Activated naive CD4-positive, alpha-beta T cell treated with anti-CD3 and anti-CD28 coated beads, Interleukin-2, amount 50 U/mL, for 24 hours (primary cell): ENCODE results near the gene MEGF11.

Experiments used
- H3K27ac Mint-ChIP-seq: one replicate; pipeline ENCODE4 v1.8.0; 2021; ENCODE audit warnings: mild to moderate bottlenecking, mixed read lengths
- H3K27me3 Mint-ChIP-seq: one replicate; pipeline ENCODE4 v1.8.0; 2021; ENCODE audit warnings: mixed read lengths
- H3K36me3 Mint-ChIP-seq: one replicate; pipeline ENCODE4 v1.8.0; 2021; ENCODE audit warnings: mixed read lengths
- H3K4me1 Mint-ChIP-seq: one replicate; pipeline ENCODE4 v1.8.0; 2021; ENCODE audit warnings: mixed read lengths
- H3K4me3 Mint-ChIP-seq: one replicate; pipeline ENCODE4 v1.8.0; 2021; ENCODE audit warnings: mild to moderate bottlenecking, mixed read lengths
- H3K9me3 Mint-ChIP-seq: one replicate; pipeline ENCODE4 v1.8.0; 2021; ENCODE audit warnings: mixed read lengths

Gene MEGF11

GRCh38 chr15:66220601-66221000 is 32.9 kb downstream of the MEGF11 start:
- H3K9me3 Mint-ChIP-seq, result no peaks in the 10 kb centered on the region
- no peaks in the 10 kb centered on the region for H3K4me1 Mint-ChIP-seq
- no peaks in the 10 kb centered on the region for H3K36me3 Mint-ChIP-seq
- no peak overlapping the region for H3K4me3 Mint-ChIP-seq
- H3K27ac Mint-ChIP-seq, result no peak overlapping the region
- H3K27me3 Mint-ChIP-seq, result peaks cover 3% of the 10 kb centered on the region

GRCh38 chr15:66219339-66219738 is 34.2 kb downstream of the MEGF11 start:
- Mint-ChIP-seq H3K36me3 (no peaks in the 10 kb centered on the region), H3K4me1 (no peaks in the 10 kb centered on the region), H3K27me3 (peaks cover 3% of the 10 kb centered on the region), H3K27ac (no peak overlapping the region), H3K4me3 (no peak overlapping the region), H3K9me3 (no peaks in the 10 kb centered on the region)

- H3K27ac Mint-ChIP-seq, result no peak overlapping the region
- no peaks in the 10 kb centered on the region for H3K36me3 Mint-ChIP-seq
- peaks cover 3% of the 10 kb centered on the region for H3K27me3 Mint-ChIP-seq
- H3K4me3 Mint-ChIP-seq, result no peak overlapping the region
- H3K9me3 Mint-ChIP-seq, result no peaks in the 10 kb centered on the region
- no peaks in the 10 kb centered on the region for H3K4me1 Mint-ChIP-seq
These were observed 36.7 kb downstream of the MEGF11 start for GRCh38 chr15:66216806-66217205.

- no peaks in the 10 kb centered on the region for H3K4me1 Mint-ChIP-seq
- H3K27ac Mint-ChIP-seq, result no peak overlapping the region
These were observed 37.7 kb downstream of the MEGF11 start for GRCh38 chr15:66215811-66216210.

GRCh38 chr15:66214246-66214645 is 39.3 kb downstream of the MEGF11 start:
- Mint-ChIP-seq H3K4me1 (no peaks in the 10 kb centered on the region), H3K36me3 (no peaks in the 10 kb centered on the region)

More at GRCh38 chr15:66215811-66216210, 37.7 kb downstream of the MEGF11 start:
- Mint-ChIP-seq H3K9me3 (no peaks in the 10 kb centered on the region), H3K4me3 (no peak overlapping the region), H3K36me3 (no peaks in the 10 kb centered on the region), H3K27me3 (no peaks in the 10 kb centered on the region)

GRCh38 chr15:66212563-66212921 is 41.0 kb downstream of the MEGF11 start:
- Mint-ChIP-seq H3K4me1 (no peaks in the 10 kb centered on the region), H3K9me3 (no peaks in the 10 kb centered on the region), H3K27me3 (no peaks in the 10 kb centered on the region), H3K36me3 (no peaks in the 10 kb centered on the region), H3K4me3 (no peak overlapping the region), H3K27ac (no peak overlapping the region)

More at GRCh38 chr15:66214246-66214645, 39.3 kb downstream of the MEGF11 start:
- H3K4me3 Mint-ChIP-seq, result no peak overlapping the region
- H3K9me3 Mint-ChIP-seq, result no peaks in the 10 kb centered on the region
- no peaks in the 10 kb centered on the region for H3K27me3 Mint-ChIP-seq
- no peak overlapping the region for H3K27ac Mint-ChIP-seq

- H3K4me1 Mint-ChIP-seq, result no peaks in the 10 kb centered on the region
- H3K27me3 Mint-ChIP-seq, result no peaks in the 10 kb centered on the region
- H3K27ac Mint-ChIP-seq, result no peak overlapping the region
- no peaks in the 10 kb centered on the region for H3K9me3 Mint-ChIP-seq
- H3K36me3 Mint-ChIP-seq, result no peaks in the 10 kb centered on the region
- H3K4me3 Mint-ChIP-seq, result no peak overlapping the region
These were observed 41.6 kb downstream of the MEGF11 start for GRCh38 chr15:66211670-66212562.

GRCh38 chr15:66210684-66211083 is 42.9 kb downstream of the MEGF11 start:
- H3K4me1 Mint-ChIP-seq, result no peaks in the 10 kb centered on the region
- H3K27ac Mint-ChIP-seq, result no peak overlapping the region
- no peaks in the 10 kb centered on the region for H3K27me3 Mint-ChIP-seq
- no peak overlapping the region for H3K4me3 Mint-ChIP-seq
- no peaks in the 10 kb centered on the region for H3K9me3 Mint-ChIP-seq
- H3K36me3 Mint-ChIP-seq, result peaks cover 2% of the 10 kb centered on the region

GRCh38 chr15:66198757-66199156 is 54.8 kb downstream of the MEGF11 start:
- no peak overlapping the region for H3K27ac Mint-ChIP-seq
- no peaks in the 10 kb centered on the region for H3K4me1 Mint-ChIP-seq
- no peak overlapping the region for H3K4me3 Mint-ChIP-seq

GRCh38 chr15:66196602-66197001 is 56.9 kb downstream of the MEGF11 start:
- H3K4me1 Mint-ChIP-seq, result no peaks in the 10 kb centered on the region
- H3K36me3 Mint-ChIP-seq, result no peaks in the 10 kb centered on the region
- H3K27ac Mint-ChIP-seq, result no peak overlapping the region
- H3K4me3 Mint-ChIP-seq, result no peak overlapping the region
- H3K9me3 Mint-ChIP-seq, result no peaks in the 10 kb centered on the region
- no peaks in the 10 kb centered on the region for H3K27me3 Mint-ChIP-seq

More at GRCh38 chr15:66198757-66199156, 54.8 kb downstream of the MEGF11 start:
- H3K36me3 Mint-ChIP-seq, result no peaks in the 10 kb centered on the region
- no peaks in the 10 kb centered on the region for H3K9me3 Mint-ChIP-seq
- H3K27me3 Mint-ChIP-seq, result no peaks in the 10 kb centered on the region

- H3K27me3 Mint-ChIP-seq, result no peaks in the 10 kb centered on the region
- no peaks in the 10 kb centered on the region for H3K4me1 Mint-ChIP-seq
- H3K27ac Mint-ChIP-seq, result no peak overlapping the region
- no peak overlapping the region for H3K4me3 Mint-ChIP-seq
- no peaks in the 10 kb centered on the region for H3K9me3 Mint-ChIP-seq
- no peaks in the 10 kb centered on the region for H3K36me3 Mint-ChIP-seq
These were observed 57.8 kb downstream of the MEGF11 start for GRCh38 chr15:66195621-66196230.

GRCh38 chr15:66193066-66193465 is 60.5 kb downstream of the MEGF11 start:
- H3K9me3 Mint-ChIP-seq, result no peaks in the 10 kb centered on the region
- H3K27ac Mint-ChIP-seq, result no peak overlapping the region
- H3K4me1 Mint-ChIP-seq, result no peaks in the 10 kb centered on the region
- H3K36me3 Mint-ChIP-seq, result no peaks in the 10 kb centered on the region
- H3K27me3 Mint-ChIP-seq, result no peaks in the 10 kb centered on the region
- no peak overlapping the region for H3K4me3 Mint-ChIP-seq

GRCh38 chr15:66190746-66191145 is 62.8 kb downstream of the MEGF11 start:
- no peaks in the 10 kb centered on the region for H3K36me3 Mint-ChIP-seq
- H3K9me3 Mint-ChIP-seq, result no peaks in the 10 kb centered on the region
- no peaks in the 10 kb centered on the region for H3K4me1 Mint-ChIP-seq
- no peaks in the 10 kb centered on the region for H3K27me3 Mint-ChIP-seq
- no peak overlapping the region for H3K27ac Mint-ChIP-seq
- no peak overlapping the region for H3K4me3 Mint-ChIP-seq

GRCh38 chr15:66189291-66189690 is 64.3 kb downstream of the MEGF11 start:
- H3K9me3 Mint-ChIP-seq, result no peaks in the 10 kb centered on the region
- no peak overlapping the region for H3K4me3 Mint-ChIP-seq
- H3K4me1 Mint-ChIP-seq, result no peaks in the 10 kb centered on the region
- H3K27me3 Mint-ChIP-seq, result peaks cover 6% of the 10 kb centered on the region
- H3K27ac Mint-ChIP-seq, result no peak overlapping the region
- no peaks in the 10 kb centered on the region for H3K36me3 Mint-ChIP-seq

GRCh38 chr15:66188464-66188863 is 65.1 kb downstream of the MEGF11 start:
- Mint-ChIP-seq H3K27ac (no peak overlapping the region), H3K9me3 (no peaks in the 10 kb centered on the region), H3K4me3 (no peak overlapping the region), H3K27me3 (peaks cover 7% of the 10 kb centered on the region), H3K36me3 (no peaks in the 10 kb centered on the region), H3K4me1 (no peaks in the 10 kb centered on the region)

GRCh38 chr15:66187271-66187670 is 66.3 kb downstream of the MEGF11 start:
- no peak overlapping the region for H3K27ac Mint-ChIP-seq
- no peaks in the 10 kb centered on the region for H3K4me1 Mint-ChIP-seq
- H3K4me3 Mint-ChIP-seq, result no peak overlapping the region
- peaks cover 13% of the 10 kb centered on the region for H3K27me3 Mint-ChIP-seq
- no peaks in the 10 kb centered on the region for H3K36me3 Mint-ChIP-seq
- no peaks in the 10 kb centered on the region for H3K9me3 Mint-ChIP-seq
